HG03196 (cell line): Measurements from ENCODE around the gene TXNRD2.
"Not testable (repeated sequence)": the region's sequence is repeated elsewhere in the genome, so short reads cannot be mapped to it uniquely, and the experiment has no call there.

ENCODE experiments used
- ATAC-seq: cut with Tn5 transposase; IDR thresholded peaks from one replicate; pipeline ENCODE4 v1.9.1; 2021; ENCODE audit not compliant: unreplicated experiment

Gene TXNRD2

GRCh38 chr22:19928207-19928606 lies 13.4 kb downstream of the TXNRD2 start:
- no peak for ATAC-seq

- no peak for ATAC-seq
These were observed 13.9 kb downstream of the TXNRD2 start for GRCh38 chr22:19927696-19928095.

- ATAC-seq, result not testable (repeated sequence)
These were observed 15.6 kb downstream of the TXNRD2 start for GRCh38 chr22:19926028-19926427.

GRCh38 chr22:19923914-19924513 lies 17.6 kb downstream of the TXNRD2 start:
- ATAC-seq, result no peak

GRCh38 chr22:19921544-19922081 lies 20.0 kb downstream of the TXNRD2 start:
- ATAC-seq, result no peak

GRCh38 chr22:19919701-19920363 lies 21.8 kb downstream of the TXNRD2 start:
- ATAC-seq, result no peak

GRCh38 chr22:19918332-19919106 lies 23.1 kb downstream of the TXNRD2 start:
- ATAC-seq, result no peak

- ATAC-seq, result no peak
These were observed 24.1 kb downstream of the TXNRD2 start for GRCh38 chr22:19917389-19918138.

- no peak for ATAC-seq
These were observed 24.7 kb downstream of the TXNRD2 start for GRCh38 chr22:19916941-19917340.

GRCh38 chr22:19916006-19916405 lies 25.6 kb downstream of the TXNRD2 start:
- ATAC-seq, result no peak

GRCh38 chr22:19915287-19915954 lies 26.2 kb downstream of the TXNRD2 start:
- ATAC-seq, result no peak

- no peak for ATAC-seq
These were observed 27.2 kb downstream of the TXNRD2 start for GRCh38 chr22:19914201-19914943.

- no peak for ATAC-seq
These were observed 28.2 kb downstream of the TXNRD2 start for GRCh38 chr22:19913337-19913936.

GRCh38 chr22:19912271-19912999 lies 29.2 kb downstream of the TXNRD2 start:
- no peak for ATAC-seq

GRCh38 chr22:19911540-19912270 lies 29.9 kb downstream of the TXNRD2 start:
- ATAC-seq, result no peak

- ATAC-seq, result no peak
These were observed 31.4 kb downstream of the TXNRD2 start for GRCh38 chr22:19910180-19910744.

- ATAC-seq, result no peak
These were observed 32.1 kb downstream of the TXNRD2 start for GRCh38 chr22:19909350-19910179.
